SKM-1 (cell line): ENCODE results near the gene GLIPR2.
"Not testable (repeated sequence)": the region's sequence is repeated elsewhere in the genome, so short reads cannot be mapped to it uniquely, and the experiment has no call there.

Experiments used
- DNase-seq: peaks from one replicate; lab custom pipeline; 2025; ENCODE audit not compliant: unreplicated experiment; lab: John Stamatoyannopoulos, UW

The GLIPR2 gene

GRCh38 chr9:36121971-36122370, 14.6 kb upstream of the GLIPR2 start:
- no peak for DNase-seq

- DNase-seq, result no peak
Measured at GRCh38 chr9:36123515-36123914, 13.0 kb upstream of the GLIPR2 start.

- no peak for DNase-seq
Measured at GRCh38 chr9:36125062-36125855, 11.3 kb upstream of the GLIPR2 start.

GRCh38 chr9:36126016-36126730, 10.4 kb upstream of the GLIPR2 start:
- DNase-seq, result no peak

GRCh38 chr9:36127652-36128244, 8.8 kb upstream of the GLIPR2 start:
- DNase-seq, result peak; percentile 95

GRCh38 chr9:36128349-36128748, 8.2 kb upstream of the GLIPR2 start:
- peak; percentile 69 for DNase-seq

GRCh38 chr9:36129139-36129538, 7.4 kb upstream of the GLIPR2 start:
- DNase-seq, result no peak

- DNase-seq, result not testable (repeated sequence)
Measured at GRCh38 chr9:36131666-36132065, 4.9 kb upstream of the GLIPR2 start.

GRCh38 chr9:36132086-36132485, 4.4 kb upstream of the GLIPR2 start:
- DNase-seq, result no peak

GRCh38 chr9:36134761-36135505, 1.6 kb upstream of the GLIPR2 start:
- no peak for DNase-seq

- DNase-seq, result no peak
Measured at GRCh38 chr9:36135741-36136271, 727 bp upstream of the GLIPR2 start.

- no peak for DNase-seq
Measured at GRCh38 chr9:36136894-36137391, 410 bp downstream of the GLIPR2 start.

- no peak for DNase-seq
Measured at GRCh38 chr9:36137392-36138004, 965 bp downstream of the GLIPR2 start.

GRCh38 chr9:36138496-36138895, 2.0 kb downstream of the GLIPR2 start:
- DNase-seq, result no peak

- DNase-seq, result no peak
Measured at GRCh38 chr9:36138901-36139300, 2.4 kb downstream of the GLIPR2 start.

GRCh38 chr9:36140086-36141084, 3.9 kb downstream of the GLIPR2 start:
- DNase-seq, result peak; percentile 69

GRCh38 chr9:36141288-36141687, 4.8 kb downstream of the GLIPR2 start:
- no peak for DNase-seq

GRCh38 chr9:36141761-36142160, 5.2 kb downstream of the GLIPR2 start:
- no peak for DNase-seq
